Osteocyte (in vitro differentiated cells): Measurements from ENCODE around the gene SLC38A3. TPM values are rescaled to one million over a fixed set of nuclear protein-coding genes. Genes with fewer than 3 reads are reported as not detected.

ENCODE experiments used
- DNase-seq: peaks from one replicate; pipeline ENCODE4 v3.0.0; 2021; ENCODE audit warnings: mixed read lengths; ENCODE audit not compliant: unreplicated experiment; ENCODE audit errors: extremely low spot score
- H3K27ac Mint-ChIP-seq: one replicate; pipeline ENCODE4 v1.8.0; 2021; ENCODE audit warnings: mild to moderate bottlenecking, mixed read lengths; ENCODE audit not compliant: unreplicated experiment
- H3K27me3 Mint-ChIP-seq: one replicate; pipeline ENCODE4 v1.8.0; 2021; ENCODE audit warnings: mixed read lengths; ENCODE audit not compliant: unreplicated experiment
- H3K36me3 Mint-ChIP-seq: one replicate; pipeline ENCODE4 v1.8.0; 2021; ENCODE audit warnings: mixed read lengths; ENCODE audit not compliant: unreplicated experiment
- H3K4me1 Mint-ChIP-seq: one replicate; pipeline ENCODE4 v1.8.0; 2021; ENCODE audit warnings: mixed read lengths; ENCODE audit not compliant: unreplicated experiment
- H3K4me3 Mint-ChIP-seq: one replicate; pipeline ENCODE4 v1.8.0; 2021; ENCODE audit warnings: mild to moderate bottlenecking, moderate library complexity, mixed read lengths; ENCODE audit not compliant: unreplicated experiment
- H3K9me3 Mint-ChIP-seq: one replicate; pipeline ENCODE4 v1.8.0; 2021; ENCODE audit warnings: mixed read lengths; ENCODE audit not compliant: unreplicated experiment
- CTCF ChIP-seq: fragments of 200-600 bp; sonication (generic); IDR thresholded peaks from 2 replicates; pipeline ENCODE4 v1.5.0; 2021; ENCODE audit warnings: antibody characterized with exemption, mild to moderate bottlenecking, moderate library complexity
- total RNA-seq: library from RNA; stranded (reverse); gene quantifications from 2 replicates; pipeline ENCODE4 v1.2.1, GENCODE V29; 2021

SLC38A3 gene
- total RNA-seq, 1 donor from 2014 or later, result 3.9 TPM

- H3K4me1 Mint-ChIP-seq, result no peaks in the 10 kb centered on the region
- TF ChIP-seq CTCF, result no peak
- no peaks in the 10 kb centered on the region for H3K9me3 Mint-ChIP-seq
- H3K36me3 Mint-ChIP-seq, result no peaks in the 10 kb centered on the region
- no peak overlapping the region for H3K27ac Mint-ChIP-seq
- peaks cover 25% of the 10 kb centered on the region for H3K27me3 Mint-ChIP-seq
- DNase-seq, result no peak
- no peak overlapping the region for H3K4me3 Mint-ChIP-seq
These were observed 10.1 kb upstream of the SLC38A3 start for GRCh38 chr3:50194903-50195500.

GRCh38 chr3:50195501-50196252 lies 9.4 kb upstream of the SLC38A3 start:
- H3K9me3 Mint-ChIP-seq, result no peaks in the 10 kb centered on the region
- H3K4me1 Mint-ChIP-seq, result no peaks in the 10 kb centered on the region
- peaks cover 26% of the 10 kb centered on the region for H3K27me3 Mint-ChIP-seq
- no peak for DNase-seq
- no peak for TF ChIP-seq CTCF
- H3K36me3 Mint-ChIP-seq, result no peaks in the 10 kb centered on the region
- H3K4me3 Mint-ChIP-seq, result no peak overlapping the region
- H3K27ac Mint-ChIP-seq, result no peak overlapping the region

- Mint-ChIP-seq H3K27ac (no peak overlapping the region), H3K9me3 (no peaks in the 10 kb centered on the region), H3K27me3 (peaks cover 32% of the 10 kb centered on the region), H3K36me3 (no peaks in the 10 kb centered on the region), H3K4me1 (no peaks in the 10 kb centered on the region), H3K4me3 (no peak overlapping the region)
- no peak for DNase-seq
- no peak for TF ChIP-seq CTCF
These were observed 8.7 kb upstream of the SLC38A3 start for GRCh38 chr3:50196253-50196801.

- no peaks in the 10 kb centered on the region for H3K36me3 Mint-ChIP-seq
- peaks cover 40% of the 10 kb centered on the region for H3K27me3 Mint-ChIP-seq
- H3K9me3 Mint-ChIP-seq, result no peaks in the 10 kb centered on the region
- no peak overlapping the region for H3K4me3 Mint-ChIP-seq
- no peak for TF ChIP-seq CTCF
- peaks cover 22% of the 10 kb centered on the region for H3K4me1 Mint-ChIP-seq
- H3K27ac Mint-ChIP-seq, result no peak overlapping the region
- DNase-seq, result no peak
These were observed 3.3 kb upstream of the SLC38A3 start for GRCh38 chr3:50201573-50202315.
